HG02588 (cell line): ENCODE results near the gene FAM20C.
"Not testable (repeated sequence)": the region's sequence is repeated elsewhere in the genome, so short reads cannot be mapped to it uniquely, and the experiment has no call there.

ENCODE experiments used
- ATAC-seq: cut with Tn5 transposase; IDR thresholded peaks from one replicate; pipeline ENCODE4 v1.9.1; 2021; ENCODE audit warnings: mild to moderate bottlenecking, moderate library complexity; ENCODE audit not compliant: unreplicated experiment

The FAM20C gene

GRCh38 chr7:191105-191980 is 1.0 kb upstream of the FAM20C start:
- ATAC-seq, result no peak

GRCh38 chr7:192701-193480 is 520 bp downstream of the FAM20C start:
- ATAC-seq, result no peak

- ATAC-seq, result no peak
These were observed 1.3 kb downstream of the FAM20C start for GRCh38 chr7:193481-194251.

- ATAC-seq, result no peak
These were observed 2.1 kb downstream of the FAM20C start for GRCh38 chr7:194252-195009.

DNA sequence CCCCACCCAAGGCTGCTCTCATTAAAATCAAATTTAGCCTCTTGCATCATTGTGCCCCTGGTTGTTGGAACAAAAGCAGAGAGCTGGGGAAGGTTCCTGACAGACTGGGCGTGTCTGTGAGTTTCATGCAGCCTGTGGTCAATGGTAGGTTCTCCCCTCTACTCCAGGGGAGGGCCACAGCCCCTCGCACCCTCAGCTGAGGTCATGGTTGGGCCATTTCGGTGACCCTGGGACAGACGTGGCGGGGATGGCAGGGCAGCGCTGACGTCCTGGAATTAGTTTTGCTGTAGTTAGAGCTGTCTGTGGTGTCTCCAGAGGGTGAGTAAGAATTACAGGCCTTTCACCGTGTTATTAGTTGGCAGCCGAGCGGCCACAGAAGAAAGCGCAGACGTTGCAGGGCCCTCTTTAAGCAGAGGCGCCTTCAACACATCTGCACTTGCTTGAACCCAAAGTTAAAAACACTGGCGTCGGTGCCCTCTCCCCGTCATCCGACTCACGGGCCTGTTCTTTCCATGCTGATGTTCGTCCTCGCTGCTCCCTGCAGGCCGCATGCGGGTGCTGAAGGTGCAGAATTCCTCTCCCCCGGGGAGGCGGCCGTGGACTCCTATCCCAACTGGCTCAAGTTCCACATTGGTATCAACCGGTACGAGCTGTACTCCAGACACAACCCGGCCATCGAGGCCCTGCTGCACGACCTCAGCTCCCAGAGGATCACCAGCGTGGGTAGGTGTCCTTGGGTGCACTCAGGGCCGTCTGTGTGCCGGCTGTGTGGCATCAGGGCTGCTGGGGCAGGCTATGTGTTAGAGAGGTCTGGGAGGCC is 2.8 kb downstream of the FAM20C start:
- no peak for ATAC-seq

GRCh38 chr7:195830-196128 is 3.4 kb downstream of the FAM20C start:
- no peak for ATAC-seq

- no peak for ATAC-seq
These were observed 3.9 kb downstream of the FAM20C start for GRCh38 chr7:196283-196682.

- ATAC-seq, result no peak
These were observed 4.5 kb downstream of the FAM20C start for GRCh38 chr7:196778-197321.

DNA sequence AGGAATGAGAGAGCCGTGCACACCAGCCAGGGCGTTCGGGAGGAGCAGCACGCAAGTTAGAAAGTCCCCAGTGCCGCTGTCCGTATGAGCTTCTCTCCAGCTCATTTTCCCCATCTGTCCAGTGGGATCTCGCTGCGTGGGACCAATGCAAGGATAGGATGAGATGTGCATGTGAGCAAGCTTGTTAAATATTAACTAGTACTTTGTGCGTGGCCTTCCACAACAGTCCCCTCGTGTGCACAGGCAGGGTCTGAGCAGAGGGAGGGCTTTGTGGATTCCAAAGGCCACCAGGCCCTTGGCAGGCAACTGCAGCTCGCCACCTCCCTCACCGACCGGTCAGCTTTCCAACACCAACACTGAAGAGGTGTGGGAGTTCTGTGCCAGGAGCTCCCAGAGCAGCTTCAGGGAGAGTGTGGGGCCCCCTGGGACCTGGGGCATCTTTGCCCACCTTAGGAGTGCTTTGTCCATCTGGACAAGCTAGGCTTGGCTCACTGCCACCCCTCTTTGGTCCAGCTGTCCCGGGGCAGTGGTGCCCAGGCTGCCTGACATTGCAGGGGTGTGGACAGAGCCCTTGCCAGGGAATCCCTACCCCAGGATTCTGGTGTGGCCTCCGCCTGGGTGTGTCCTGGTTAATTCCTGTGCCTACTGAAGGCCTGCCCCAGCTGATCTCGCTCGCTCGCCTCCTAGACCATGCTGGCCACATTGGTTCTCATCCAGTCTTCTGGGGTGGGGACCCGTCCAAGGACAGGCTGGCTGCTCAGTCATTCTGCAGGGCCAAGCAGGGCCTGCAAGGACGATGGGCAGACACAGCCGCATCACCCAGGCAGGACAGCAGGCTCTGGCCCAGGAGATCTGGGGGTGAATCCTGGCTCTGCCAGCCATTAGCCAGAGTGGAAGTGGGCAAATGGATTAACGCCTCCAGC is 5.3 kb downstream of the FAM20C start:
- ATAC-seq, result no peak

DNA sequence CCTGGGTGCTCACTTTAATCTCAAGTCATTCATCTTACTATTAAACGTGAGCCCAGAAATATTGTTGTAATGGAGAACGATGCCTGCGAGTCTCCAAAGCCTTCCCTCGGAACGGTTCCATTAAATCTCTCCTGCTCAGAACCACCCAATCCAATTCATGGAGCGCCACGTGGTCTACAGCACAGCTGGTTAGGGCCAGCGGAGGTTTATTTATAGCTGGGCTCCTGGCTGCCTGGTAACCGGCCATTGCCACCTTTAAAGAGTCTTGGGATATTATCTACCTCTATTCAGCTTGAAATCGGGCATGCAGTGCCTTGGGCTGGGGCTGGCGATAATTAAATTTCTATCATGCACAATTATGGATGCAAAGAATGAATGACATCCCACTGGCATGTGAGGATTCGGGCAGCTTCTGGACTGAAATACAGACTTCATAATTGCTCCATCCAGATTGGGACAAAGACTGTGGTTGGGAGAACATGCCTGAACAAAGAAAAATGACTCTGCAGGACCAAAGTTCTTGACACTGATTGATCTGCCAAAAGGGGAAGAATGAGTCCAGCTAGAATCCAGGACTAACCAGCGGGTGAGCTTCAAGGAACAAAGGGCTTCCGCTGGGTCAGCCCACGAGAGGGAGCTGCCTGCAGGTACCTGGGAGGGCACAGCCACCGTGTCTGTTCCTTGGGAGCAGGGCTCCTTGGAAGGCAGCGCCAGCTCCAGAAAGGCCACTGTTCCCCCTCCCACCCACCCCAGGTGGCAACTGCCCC is 7.3 kb downstream of the FAM20C start:
- no peak for ATAC-seq

DNA sequence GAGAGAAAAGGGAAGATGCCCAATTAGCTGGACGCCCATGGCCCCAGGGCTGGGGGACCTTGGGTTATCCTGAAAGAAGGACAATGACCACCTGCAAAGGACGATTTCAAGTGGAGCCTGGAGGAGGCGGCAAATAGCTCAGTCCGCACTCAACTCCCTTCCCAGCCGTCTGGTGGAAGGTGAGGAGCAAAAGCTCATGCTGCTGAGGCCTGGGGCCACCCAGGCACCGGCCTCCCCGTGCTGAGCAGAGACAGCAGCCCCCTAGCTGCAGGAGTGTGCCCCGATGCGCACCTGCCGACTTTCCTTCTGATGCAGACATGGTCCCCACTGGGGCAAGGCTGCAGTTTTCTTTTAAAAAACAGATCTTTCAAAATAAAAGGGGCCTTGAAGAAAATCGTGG is 7.9 kb downstream of the FAM20C start:
- no peak for ATAC-seq

GRCh38 chr7:200704-201103 is 8.3 kb downstream of the FAM20C start:
- ATAC-seq, result no peak

DNA sequence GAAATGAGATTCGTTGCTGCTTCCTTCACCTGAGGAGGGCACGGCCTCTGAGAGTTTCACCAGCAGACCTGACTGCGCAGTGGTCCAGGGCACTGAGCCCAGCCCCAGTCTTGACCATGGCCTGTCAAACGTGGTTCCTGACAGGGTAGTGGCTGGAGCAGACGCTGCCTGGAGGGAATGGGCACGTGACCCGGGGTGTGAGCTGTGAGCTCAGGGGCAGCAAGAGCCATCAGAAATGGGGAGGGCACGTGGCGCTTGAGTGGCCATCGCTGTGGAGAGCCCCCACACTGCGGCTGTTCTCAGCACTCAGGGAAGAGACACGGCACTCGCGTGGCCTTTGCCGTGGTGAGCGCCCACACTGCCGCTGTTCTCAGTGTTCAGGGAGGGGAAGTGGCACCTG is 12.0 kb downstream of the FAM20C start:
- no peak for ATAC-seq

DNA sequence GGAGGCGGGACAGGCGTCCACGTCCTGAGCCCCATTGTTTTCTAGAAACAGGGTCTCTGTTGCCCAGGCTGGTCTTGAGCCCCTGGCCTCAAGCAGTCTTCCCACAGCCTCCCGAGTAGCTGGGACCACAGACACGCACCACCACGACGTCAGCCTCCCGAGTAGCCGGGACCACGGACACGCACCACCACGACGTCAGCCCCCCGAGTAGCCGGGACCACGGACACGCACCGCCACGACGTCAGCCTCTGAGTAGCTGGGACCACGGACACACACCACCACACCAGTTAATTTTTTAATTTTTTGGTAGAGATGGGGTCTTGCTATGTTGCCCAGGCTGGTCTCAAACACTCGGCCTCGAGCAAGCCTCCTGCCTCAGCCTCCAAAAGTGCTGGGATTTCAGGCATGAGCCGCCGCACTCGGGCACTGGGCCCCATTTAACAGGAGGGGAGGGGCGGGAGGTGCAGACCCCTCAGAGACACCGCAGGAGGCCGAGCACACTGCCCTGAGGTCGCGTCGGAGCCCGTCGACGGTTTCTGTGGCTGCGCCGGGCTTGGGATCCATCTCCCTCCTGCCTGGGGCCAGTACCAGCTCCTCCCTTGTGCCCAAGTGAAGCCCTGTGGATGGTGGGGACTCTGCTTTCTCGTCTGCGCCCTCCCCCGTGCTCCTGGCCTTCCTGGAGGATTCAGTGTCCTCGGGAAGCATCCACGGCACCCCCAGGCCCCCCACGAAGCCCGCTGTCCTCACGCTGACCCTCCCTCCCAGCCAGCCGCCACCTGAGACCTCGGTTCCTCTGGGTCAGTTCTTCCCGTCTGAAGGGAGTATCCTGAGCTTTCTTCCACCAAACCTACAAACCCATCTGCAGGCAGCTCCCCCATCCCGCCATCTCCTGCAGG is 13.0 kb downstream of the FAM20C start:
- no peak for ATAC-seq

GRCh38 chr7:206351-206750 is 14.0 kb downstream of the FAM20C start:
- not testable (repeated sequence) for ATAC-seq

GRCh38 chr7:207418-208129 is 15.2 kb downstream of the FAM20C start:
- ATAC-seq, result no peak
